Measurements from ENCODE around the gene TMEM72. TPM values are rescaled to one million over a fixed set of nuclear protein-coding genes. Genes with fewer than 3 reads are reported as not detected.

The TMEM72 gene
- total RNA-seq, 1 donor from 2014 or later: not detected

DNA sequence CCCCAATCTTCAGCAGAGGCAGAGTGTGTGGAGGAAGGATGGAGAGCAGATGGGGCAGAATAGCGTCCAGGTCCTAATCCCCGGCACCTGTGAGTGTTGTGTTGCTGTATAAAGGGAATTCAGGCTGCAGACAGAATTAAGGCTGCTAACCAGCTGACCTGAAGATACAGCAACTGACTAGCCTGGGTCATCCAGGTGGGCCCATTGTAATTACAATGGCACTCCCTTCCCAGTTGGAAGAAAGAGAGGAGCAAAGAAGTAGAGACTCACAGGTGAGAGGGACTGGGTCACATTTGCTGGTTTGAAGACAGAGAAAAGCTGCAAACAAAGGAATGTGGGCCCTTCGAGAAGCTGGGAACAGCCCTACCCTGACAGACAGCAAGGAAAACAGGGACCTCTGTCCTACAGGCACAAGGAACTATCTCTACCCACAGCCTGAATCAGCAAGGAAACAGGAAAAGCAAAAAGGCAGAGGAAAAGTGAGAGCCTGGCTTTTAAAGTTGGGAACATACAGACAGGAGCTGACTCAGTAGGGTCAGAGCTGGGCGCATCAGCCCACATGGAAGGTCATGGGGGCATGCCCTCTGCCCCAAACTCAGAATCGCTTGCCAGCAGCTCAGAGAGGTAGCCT lies 11.6 kb upstream of the TMEM72 start:
- Mint-ChIP-seq H3K9me3 (ENCODE audit: unreplicated experiment) (no peaks in the 10 kb centered on the region), H3K27ac (ENCODE audit: unreplicated experiment) (peak overlapping the region; percentile 74), H3K27me3 (ENCODE audit: unreplicated experiment) (no peaks in the 10 kb centered on the region), H3K4me3 (ENCODE audit: unreplicated experiment) (no peak overlapping the region), H3K4me1 (ENCODE audit: unreplicated experiment) (peaks cover 11% of the 10 kb centered on the region), H3K36me3 (ENCODE audit: low read depth, unreplicated experiment) (no peaks in the 10 kb centered on the region)
- no peak for DNase-seq (ENCODE audit: low spot score)
- TF ChIP-seq, protein P1, sequence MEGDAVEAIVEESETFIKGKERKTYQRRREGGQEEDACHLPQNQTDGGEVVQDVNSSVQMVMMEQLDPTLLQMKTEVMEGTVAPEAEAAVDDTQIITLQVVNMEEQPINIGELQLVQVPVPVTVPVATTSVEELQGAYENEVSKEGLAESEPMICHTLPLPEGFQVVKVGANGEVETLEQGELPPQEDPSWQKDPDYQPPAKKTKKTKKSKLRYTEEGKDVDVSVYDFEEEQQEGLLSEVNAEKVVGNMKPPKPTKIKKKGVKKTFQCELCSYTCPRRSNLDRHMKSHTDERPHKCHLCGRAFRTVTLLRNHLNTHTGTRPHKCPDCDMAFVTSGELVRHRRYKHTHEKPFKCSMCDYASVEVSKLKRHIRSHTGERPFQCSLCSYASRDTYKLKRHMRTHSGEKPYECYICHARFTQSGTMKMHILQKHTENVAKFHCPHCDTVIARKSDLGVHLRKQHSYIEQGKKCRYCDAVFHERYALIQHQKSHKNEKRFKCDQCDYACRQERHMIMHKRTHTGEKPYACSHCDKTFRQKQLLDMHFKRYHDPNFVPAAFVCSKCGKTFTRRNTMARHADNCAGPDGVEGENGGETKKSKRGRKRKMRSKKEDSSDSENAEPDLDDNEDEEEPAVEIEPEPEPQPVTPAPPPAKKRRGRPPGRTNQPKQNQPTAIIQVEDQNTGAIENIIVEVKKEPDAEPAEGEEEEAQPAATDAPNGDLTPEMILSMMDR (IDR thresholded peaks at IDR 0.05; ENCODE audit: unreplicated experiment): no peak

DNA sequence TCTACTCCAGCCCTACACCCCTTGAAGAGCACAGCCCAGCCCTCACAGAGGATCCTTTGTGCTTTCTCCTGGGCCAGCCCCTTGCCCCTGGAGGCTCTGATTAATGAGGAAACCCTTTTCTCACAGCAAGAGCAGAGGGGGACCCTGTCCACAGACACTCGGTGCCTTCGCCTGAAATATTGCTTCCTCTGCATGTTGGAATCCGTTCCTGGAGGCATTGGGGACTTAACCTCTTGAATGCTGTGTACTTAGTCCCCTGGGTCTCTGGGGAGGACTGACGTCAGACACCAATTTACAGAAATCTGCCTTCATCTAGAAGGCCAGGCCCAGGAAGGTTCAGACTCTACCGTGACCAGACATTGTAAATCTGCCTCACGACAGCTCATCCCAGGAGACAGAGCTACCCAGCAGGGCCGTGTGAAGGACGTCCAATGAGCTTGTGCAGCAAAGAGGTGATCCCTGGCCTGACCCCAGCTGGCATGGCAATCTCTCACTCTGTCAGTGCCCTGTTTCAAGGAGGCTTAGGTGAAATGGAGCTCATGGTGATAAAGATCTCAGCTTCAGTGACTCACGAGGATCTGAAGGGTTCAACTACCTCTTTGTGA lies 8.1 kb upstream of the TMEM72 start:
- no peak overlapping the region for H3K4me3 Mint-ChIP-seq (ENCODE audit: unreplicated experiment)
- TF ChIP-seq, protein P1 (IDR thresholded peaks at IDR 0.05; ENCODE audit: unreplicated experiment): no peak
- no peak overlapping the region for H3K27ac Mint-ChIP-seq (ENCODE audit: unreplicated experiment)
- no peaks in the 10 kb centered on the region for H3K9me3 Mint-ChIP-seq (ENCODE audit: unreplicated experiment)
- DNase-seq (ENCODE audit: low spot score): no peak
- H3K36me3 Mint-ChIP-seq (ENCODE audit: low read depth, unreplicated experiment): no peaks in the 10 kb centered on the region
- peaks cover 15% of the 10 kb centered on the region for H3K4me1 Mint-ChIP-seq (ENCODE audit: unreplicated experiment)
- no peaks in the 10 kb centered on the region for H3K27me3 Mint-ChIP-seq (ENCODE audit: unreplicated experiment)

DNA sequence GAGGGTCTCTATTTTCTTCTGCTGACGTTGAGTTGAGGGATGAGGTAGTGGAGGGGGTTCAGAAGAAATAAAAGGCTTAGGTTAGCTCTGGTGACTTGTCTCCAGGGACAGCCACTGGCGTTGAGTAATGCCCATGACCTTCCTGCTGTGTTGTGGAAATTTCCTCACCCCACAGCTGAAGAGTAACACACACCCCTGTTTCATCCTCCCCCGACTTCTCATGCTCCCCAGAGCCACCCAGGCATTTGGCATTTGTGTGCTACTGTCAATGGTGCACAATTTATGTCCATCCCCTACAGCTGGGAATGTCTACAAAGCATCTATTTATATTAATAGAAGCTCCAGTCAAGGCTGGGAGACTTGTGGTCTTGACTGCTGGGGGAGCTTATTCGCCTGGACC lies 4.7 kb upstream of the TMEM72 start:
- Mint-ChIP-seq H3K27me3 (ENCODE audit: unreplicated experiment) (peaks cover 3% of the 10 kb centered on the region), H3K27ac (ENCODE audit: unreplicated experiment) (no peak overlapping the region), H3K4me3 (ENCODE audit: unreplicated experiment) (no peak overlapping the region), H3K9me3 (ENCODE audit: unreplicated experiment) (no peaks in the 10 kb centered on the region), H3K4me1 (ENCODE audit: unreplicated experiment) (peaks cover 16% of the 10 kb centered on the region), H3K36me3 (ENCODE audit: low read depth, unreplicated experiment) (peaks cover 4% of the 10 kb centered on the region)
- TF ChIP-seq, protein P1 (IDR thresholded peaks at IDR 0.05; ENCODE audit: unreplicated experiment): no peak
- DNase-seq (ENCODE audit: low spot score): no peak

DNA sequence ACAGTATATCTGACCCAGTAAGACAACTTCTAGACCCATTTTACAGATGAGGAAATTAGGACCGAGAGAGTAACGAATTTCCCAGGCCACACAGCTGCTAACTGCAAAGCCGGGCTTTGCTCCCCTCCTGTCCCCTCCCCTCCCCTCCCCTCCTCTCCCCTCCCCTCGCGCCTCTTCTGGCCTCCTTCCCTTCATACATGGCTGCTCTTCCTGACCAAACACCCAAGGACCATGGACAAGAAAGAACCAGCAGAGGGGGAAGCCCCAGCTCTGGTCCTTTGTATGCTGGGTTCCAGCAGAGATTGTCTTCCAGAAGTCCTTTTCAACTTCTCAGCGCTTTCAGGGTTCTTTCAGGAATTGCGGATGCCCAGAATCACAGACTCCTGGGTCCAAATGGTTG lies 3.6 kb upstream of the TMEM72 start:
- Mint-ChIP-seq H3K36me3 (ENCODE audit: low read depth, unreplicated experiment) (peaks cover 4% of the 10 kb centered on the region), H3K4me1 (ENCODE audit: unreplicated experiment) (peaks cover 16% of the 10 kb centered on the region), H3K9me3 (ENCODE audit: unreplicated experiment) (no peaks in the 10 kb centered on the region), H3K27me3 (ENCODE audit: unreplicated experiment) (peaks cover 3% of the 10 kb centered on the region), H3K27ac (ENCODE audit: unreplicated experiment) (no peak overlapping the region), H3K4me3 (ENCODE audit: unreplicated experiment) (no peak overlapping the region)
- TF ChIP-seq, protein P1 (IDR thresholded peaks at IDR 0.05; ENCODE audit: unreplicated experiment): no peak
- no peak for DNase-seq (ENCODE audit: low spot score)

DNA sequence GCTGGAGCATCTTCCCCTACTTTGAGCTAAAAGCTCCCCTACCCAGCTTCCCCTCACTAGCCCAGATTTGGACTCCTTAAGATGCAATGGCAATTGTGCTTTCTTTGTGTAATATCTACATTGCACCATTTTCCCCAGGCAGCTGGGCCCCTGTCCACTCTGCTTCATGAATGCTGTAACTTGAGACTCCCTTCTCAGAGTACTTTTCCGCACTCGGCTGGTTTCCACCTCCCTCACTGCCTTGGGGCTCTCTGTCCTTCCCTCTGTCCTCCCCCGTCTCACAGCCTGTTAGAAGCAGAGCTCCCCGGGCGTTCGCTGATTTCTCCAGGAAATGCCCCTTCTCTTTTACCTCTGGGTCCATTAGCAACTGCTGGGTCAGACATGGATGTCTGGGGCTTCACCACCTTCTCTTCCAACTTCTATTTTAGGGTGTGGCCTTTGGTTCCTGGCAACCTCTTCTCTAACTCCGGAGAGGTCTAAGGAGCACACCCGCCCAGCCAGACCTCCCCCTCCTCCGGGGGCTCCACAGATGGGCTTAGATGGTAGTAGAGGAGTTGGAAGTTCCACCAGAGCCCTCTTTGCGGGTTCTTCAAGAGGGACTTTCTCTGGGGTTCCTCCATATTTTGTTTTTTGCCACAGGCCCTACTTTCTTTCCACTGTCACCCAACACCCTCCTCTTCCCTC lies 2.9 kb upstream of the TMEM72 start:
- Mint-ChIP-seq H3K27ac (ENCODE audit: unreplicated experiment) (no peak overlapping the region), H3K4me1 (ENCODE audit: unreplicated experiment) (peaks cover 16% of the 10 kb centered on the region), H3K27me3 (ENCODE audit: unreplicated experiment) (peaks cover 6% of the 10 kb centered on the region), H3K9me3 (ENCODE audit: unreplicated experiment) (no peaks in the 10 kb centered on the region), H3K4me3 (ENCODE audit: unreplicated experiment) (no peak overlapping the region), H3K36me3 (ENCODE audit: low read depth, unreplicated experiment) (peaks cover 4% of the 10 kb centered on the region)
- TF ChIP-seq, protein P1 (IDR thresholded peaks at IDR 0.05; ENCODE audit: unreplicated experiment): no peak
- no peak for DNase-seq (ENCODE audit: low spot score)
